OCI-LY1 (cell line): ENCODE results near the gene TSHR.

ENCODE experiments used
- H2AFZ ChIP-seq: fragments of 200-600 bp; sonication (generic), shearing (Covaris generic); 2 replicates; pipeline ENCODE4 v1.6.0; 2014; ENCODE audit warnings: antibody characterized with exemption, mild to moderate bottlenecking, low read length
- H3F3A ChIP-seq: fragments of 200-600 bp; sonication (generic), shearing (Covaris generic); 2 replicates; pipeline ENCODE4 v1.6.0; 2014; ENCODE audit warnings: mild to moderate bottlenecking, antibody characterized with exemption, low read length, moderate library complexity; ENCODE audit not compliant: insufficient read depth
- H3K27ac ChIP-seq: fragments of 200-600 bp; sonication (generic); 2 replicates; pipeline ENCODE4 v1.5.1; 2014; ENCODE audit warnings: low read length, mixed run types, mild to moderate bottlenecking, low read depth; ENCODE audit not compliant: poor library complexity, severe bottlenecking
- H3K27me3 ChIP-seq: fragments of 200-600 bp; sonication (generic); 2 replicates; pipeline ENCODE4 v1.6.0; 2014; ENCODE audit warnings: antibody characterized with exemption, mild to moderate bottlenecking, low read length, moderate library complexity; ENCODE audit not compliant: insufficient read depth
- H3K36me3 ChIP-seq: fragments of 200-600 bp; sonication (generic); 2 replicates; pipeline ENCODE4 v1.6.1; 2014; ENCODE audit warnings: mild to moderate bottlenecking, antibody characterized with exemption, low read length, moderate library complexity, mixed read lengths; ENCODE audit not compliant: insufficient read depth
- H3K4me1 ChIP-seq: fragments of 200-600 bp; sonication (generic); 2 replicates; pipeline ENCODE4 v1.5.1; 2014; ENCODE audit warnings: mild to moderate bottlenecking, low read length, moderate library complexity; ENCODE audit not compliant: insufficient read depth, severe bottlenecking
- H3K4me2 ChIP-seq: fragments of 200-600 bp; sonication (generic), shearing (Covaris generic); 2 replicates; pipeline ENCODE4 v1.6.1; 2014; ENCODE audit warnings: low read length
- H3K4me3 ChIP-seq: fragments of 200-600 bp; sonication (generic); 2 replicates; pipeline ENCODE4 v1.5.1; 2014; ENCODE audit warnings: low read length, low read depth, mild to moderate bottlenecking, mixed read lengths; ENCODE audit not compliant: poor library complexity, severe bottlenecking
- H3K79me2 ChIP-seq: fragments of 200-600 bp; shearing (Covaris generic); 2 replicates; pipeline ENCODE4 v1.6.1; 2016; ENCODE audit warnings: mixed run types, low read length, mixed read lengths; ENCODE audit not compliant: insufficient read depth
- H3K9ac ChIP-seq: fragments of 200-600 bp; sonication (generic), shearing (Covaris generic); 2 replicates; pipeline ENCODE4 v1.6.1; 2014; ENCODE audit warnings: mild to moderate bottlenecking, low read length, mixed read lengths
- H3K9me2 ChIP-seq: fragments of 200-600 bp; sonication (generic), shearing (Covaris generic); 2 replicates; pipeline ENCODE4 v1.6.1; 2014; ENCODE audit warnings: low read depth, mild to moderate bottlenecking, low read length, mixed read lengths
- H3K9me3 ChIP-seq: fragments of 200-600 bp; shearing (Covaris generic); 2 replicates; pipeline ENCODE4 v1.6.1; 2014; ENCODE audit warnings: low read length, mixed read lengths
- H4K20me1 ChIP-seq: fragments of 200-600 bp; sonication (generic), shearing (Covaris generic); 2 replicates; pipeline ENCODE4 v1.6.0; 2016; ENCODE audit warnings: mild to moderate bottlenecking, low read length; ENCODE audit not compliant: insufficient read depth
- CTCF ChIP-seq: fragments of 200-600 bp; sonication (generic), shearing (Covaris generic); IDR thresholded peaks from 2 replicates; pipeline ENCODE4 v1.5.1; 2017; ENCODE audit warnings: mild to moderate bottlenecking, antibody characterized with exemption, low read length, moderate library complexity, mixed read lengths
- EZH2 ChIP-seq: fragments of 200-600 bp; sonication (generic), shearing (Covaris generic); IDR thresholded peaks from 2 replicates; pipeline ENCODE4 v1.8.0; 2017; ENCODE audit warnings: borderline replicate concordance, mixed run types, mild to moderate bottlenecking, antibody characterized with exemption, low read length, moderate library complexity, mixed read lengths

Gene TSHR

GRCh38 chr14:81161749-81162148, 206.3 kb downstream of the TSHR start:
- Histone ChIP-seq H3K9me2 (no peaks in the 10 kb centered on the region), H3K9me3 (no peaks in the 10 kb centered on the region), H3K27me3 (no peaks in the 10 kb centered on the region), H3K4me1 (no peaks in the 10 kb centered on the region), H3F3A (no peaks in the 10 kb centered on the region), H3K9ac (no peak overlapping the region), H2AFZ (no peak overlapping the region), H3K79me2 (no peaks in the 10 kb centered on the region), H3K4me2 (no peak overlapping the region), H4K20me1 (no peaks in the 10 kb centered on the region), H3K27ac (no peak overlapping the region), H3K36me3 (no peaks in the 10 kb centered on the region), H3K4me3 (no peak overlapping the region)
- TF ChIP-seq CTCF (no peak), EZH2 (no peak)

- Histone ChIP-seq H3F3A (no peaks in the 10 kb centered on the region), H4K20me1 (no peaks in the 10 kb centered on the region), H3K27me3 (no peaks in the 10 kb centered on the region), H3K36me3 (no peaks in the 10 kb centered on the region), H3K9me2 (no peaks in the 10 kb centered on the region), H2AFZ (no peak overlapping the region), H3K4me1 (no peaks in the 10 kb centered on the region), H3K4me3 (no peak overlapping the region), H3K79me2 (no peaks in the 10 kb centered on the region), H3K9ac (no peak overlapping the region), H3K27ac (no peak overlapping the region), H3K9me3 (no peaks in the 10 kb centered on the region), H3K4me2 (no peak overlapping the region)
- TF ChIP-seq EZH2 (no peak), CTCF (no peak)
Observed at GRCh38 chr14:81162941-81163340, 207.5 kb downstream of the TSHR start.

GRCh38 chr14:81164167-81164774, 208.8 kb downstream of the TSHR start:
- no peak overlapping the region for H2AFZ ChIP-seq
- no peak overlapping the region for H3K4me2 ChIP-seq
- no peaks in the 10 kb centered on the region for H3K27me3 ChIP-seq
- peaks cover 3% of the 10 kb centered on the region for H3K4me1 ChIP-seq
- H3K79me2 ChIP-seq = no peaks in the 10 kb centered on the region
- H3K36me3 ChIP-seq = no peaks in the 10 kb centered on the region
- no peak overlapping the region for H3K27ac ChIP-seq
- H4K20me1 ChIP-seq = no peaks in the 10 kb centered on the region
- H3K9me3 ChIP-seq = no peaks in the 10 kb centered on the region
- H3F3A ChIP-seq = no peaks in the 10 kb centered on the region
- no peaks in the 10 kb centered on the region for H3K9me2 ChIP-seq
- TF ChIP-seq EZH2 = no peak
- TF ChIP-seq CTCF = peak; percentile 76
- H3K4me3 ChIP-seq = no peak overlapping the region
- no peak overlapping the region for H3K9ac ChIP-seq
